Panc1 (cell line): ENCODE measurements around the gene MAP4K4. TPM values are rescaled to one million over a fixed set of nuclear protein-coding genes. Genes with fewer than 3 reads are reported as not detected.

Experiments used
- ATAC-seq: fragments of 200-7000 bp; cut with Tn5 transposase; 2 replicates; pipeline ENCODE4 v1.9.1; 2020; ENCODE audit warnings: mild to moderate bottlenecking, moderate library complexity
- BruUV-seq: library from RNA; stranded (reverse); fragments of 400-500 nt; replicated peaks from 2 replicates; lab custom pipeline; 2021; lab: Mats Ljungman, UMichigan
- CTCF ChIA-PET: fragments of 300-600 bp; sonication (Branson Sonifier 250); formaldehyde crosslinking; loops from one replicate; lab custom pipeline; 2022; ENCODE audit warnings: antibody characterized with exemption; lab: Charles Lee
- POLR2A ChIA-PET: fragments of 300-600 bp; sonication (Branson Sonifier 250); formaldehyde crosslinking; loops from one replicate; lab custom pipeline; 2022; ENCODE audit warnings: antibody characterized with exemption; lab: Charles Lee
- DNase-seq: peaks from one replicate; pipeline ENCODE4 v3.0.0-alpha.2; 2010; ENCODE audit warnings: low read depth, low spot score
- H3K27ac ChIP-seq: 2 replicates; pipeline ENCODE4 v1.5.1; 2011; ENCODE audit warnings: mild to moderate bottlenecking, low read length, inconsistent platforms
- H3K27me3 ChIP-seq: fragments of 200-500 bp; sonication (Bioruptor generic); 2 replicates; pipeline ENCODE4 v1.6.0; 2014; ENCODE audit warnings: low read length, inconsistent platforms; ENCODE audit not compliant: control insufficient read depth, insufficient read depth
- H3K36me3 ChIP-seq: fragments of 200-500 bp; sonication (Bioruptor generic); 2 replicates; pipeline ENCODE4 v1.5.1; 2014; ENCODE audit warnings: inconsistent platforms, mild to moderate bottlenecking, low read length, moderate library complexity; ENCODE audit not compliant: control insufficient read depth, insufficient read depth
- H3K4me1 ChIP-seq: 2 replicates; pipeline ENCODE4 v1.5.1; 2011; ENCODE audit warnings: inconsistent platforms, mild to moderate bottlenecking, low read length, moderate library complexity; ENCODE audit not compliant: control insufficient read depth, insufficient read depth
- H3K4me3 ChIP-seq, 2 experiments: 2 replicates each; pipeline ENCODE4 v1.5.1; 2011 to 2012; ENCODE audit warnings: low read depth in 2 of 2, low read length in 2 of 2, mild to moderate bottlenecking in 2 of 2, inconsistent platforms in 1 of 2, moderate library complexity in 1 of 2
- H3K9me3 ChIP-seq: fragments of 200-500 bp; sonication (Bioruptor generic); 2 replicates; pipeline ENCODE4 v1.5.1; 2014; ENCODE audit warnings: low read depth, mild to moderate bottlenecking, inconsistent platforms, low read length, moderate library complexity; ENCODE audit not compliant: control insufficient read depth, insufficient read depth
- POLR2AphosphoS5 ChIP-seq: IDR thresholded peaks from 2 replicates; pipeline ENCODE4 v1.6.1; 2012; ENCODE audit warnings: mild to moderate bottlenecking, low read depth, low read length, moderate library complexity
- SIN3A ChIP-seq: IDR thresholded peaks from 2 replicates; pipeline ENCODE4 v1.6.1; 2012; ENCODE audit warnings: low read depth, mild to moderate bottlenecking, low read length, moderate library complexity, borderline replicate concordance; ENCODE audit not compliant: insufficient read depth
- TCF7L2 ChIP-seq: IDR thresholded peaks from 2 replicates; pipeline ENCODE4 v1.6.1; 2011; ENCODE audit warnings: mild to moderate bottlenecking, low read depth, low read length, inconsistent platforms
- in situ Hi-C: cut with HindIII; loops from 2 replicates; pipeline ENCODE4 v1.10.0; 2016; ENCODE audit warnings: low sequenced_read_pairs, low pct_unique_long_range_greater_than_20kb
- intact Hi-C: fragments of 100-400 bp; cut with micrococcal nuclease; formaldehyde crosslinking; loops from one replicate; pipeline ENCODE4 v1.10.0; 2022; ENCODE audit not compliant: unreplicated experiment
- total RNA-seq: library from RNA; stranded (reverse); gene quantifications from one replicate; pipeline ENCODE4 v1.2.1, GENCODE V29; 2021; ENCODE audit not compliant: unreplicated experiment
- TF ChIP-seq, protein P1 (sequence below), 2 experiments: IDR thresholded peaks; 2 replicates each; pipeline ENCODE4 v1.6.1; 2011 to 2012; ENCODE audit warnings: low read depth in 2 of 2, control low read depth in 1 of 2, low read length in 1 of 2, mild to moderate bottlenecking in 1 of 2, moderate library complexity in 1 of 2; ENCODE audit not compliant: insufficient read depth in 1 of 2
- TF ChIP-seq, protein P2 (sequence below): fragments of 450-650 bp; IDR thresholded peaks from 2 replicates; pipeline ENCODE4 v1.5.1; 2017; ENCODE audit warnings: mild to moderate bottlenecking

The MAP4K4 gene
- total RNA-seq, 1 experiment from 2014 or later, result 68.5 TPM

DNA sequence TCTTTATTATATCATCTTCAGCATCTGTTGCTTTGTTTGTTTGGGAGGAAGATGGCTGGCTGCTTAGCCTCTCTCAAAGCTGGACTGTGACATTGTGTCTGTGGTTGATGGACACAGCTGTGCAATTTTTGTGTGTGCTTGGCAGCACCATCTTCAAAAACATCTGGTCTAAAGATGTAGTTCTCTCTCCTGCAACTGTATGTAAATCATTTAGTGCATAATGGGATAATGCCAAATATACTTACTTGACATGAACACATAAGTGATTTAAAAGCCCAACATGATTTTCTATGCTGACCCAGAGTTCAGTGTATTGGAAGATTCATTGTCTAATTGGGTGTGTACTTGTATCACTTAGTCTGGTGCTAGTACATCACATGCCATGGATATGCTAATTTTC, 112.2 kb downstream of the MAP4K4 start:
- intact Hi-C loops (no loop called here), in situ Hi-C loops (no loop called here)
- no TSS peak for BruUV-seq

DNA sequence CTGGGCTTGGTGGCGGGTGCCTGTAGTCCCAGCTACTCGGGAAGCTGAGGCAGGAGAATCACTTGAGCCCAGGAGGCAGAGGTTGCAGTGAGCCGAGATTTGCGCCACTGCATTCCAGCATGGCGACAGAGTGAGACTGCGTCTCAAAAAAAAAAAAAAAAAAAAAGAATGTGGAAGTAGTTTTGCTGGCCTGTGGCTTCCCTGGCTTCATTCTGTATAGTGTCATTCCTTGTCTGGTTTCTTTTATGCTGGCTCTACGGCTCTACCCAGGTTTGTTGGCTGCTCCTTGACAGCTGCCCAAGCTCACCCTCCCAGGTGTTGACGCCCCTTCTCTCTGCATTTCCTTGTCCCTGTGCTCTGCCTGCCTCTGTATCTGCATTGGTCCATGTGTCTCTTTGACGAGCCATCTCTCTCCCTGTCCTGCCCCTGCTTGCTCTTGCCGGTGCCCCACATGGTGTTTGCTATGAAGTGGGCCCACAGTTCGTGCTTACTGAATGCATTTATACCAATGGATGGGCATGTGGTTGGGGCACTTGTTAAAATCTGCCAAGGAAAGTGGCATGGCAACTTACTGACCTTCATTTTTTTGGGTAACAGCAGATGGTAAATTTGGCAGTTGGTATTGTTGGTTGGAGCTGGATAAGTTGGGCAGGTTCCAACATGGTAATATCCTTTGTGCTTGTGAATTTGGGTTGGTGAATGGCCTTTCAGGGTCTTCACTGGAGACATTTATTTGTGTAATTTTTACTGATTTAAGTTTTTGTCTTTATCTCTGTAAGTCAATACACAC, 113.9 kb downstream of the MAP4K4 start:
- ChIA-PET POLR2A (no interaction called here), CTCF (no interaction called here)
- DNase-seq (no peak), ATAC-seq (no peak)
- TF ChIP-seq POLR2AphosphoS5 (no peak), SIN3A (no peak), TCF7L2 (no peak)
- TF ChIP-seq, protein P1, sequence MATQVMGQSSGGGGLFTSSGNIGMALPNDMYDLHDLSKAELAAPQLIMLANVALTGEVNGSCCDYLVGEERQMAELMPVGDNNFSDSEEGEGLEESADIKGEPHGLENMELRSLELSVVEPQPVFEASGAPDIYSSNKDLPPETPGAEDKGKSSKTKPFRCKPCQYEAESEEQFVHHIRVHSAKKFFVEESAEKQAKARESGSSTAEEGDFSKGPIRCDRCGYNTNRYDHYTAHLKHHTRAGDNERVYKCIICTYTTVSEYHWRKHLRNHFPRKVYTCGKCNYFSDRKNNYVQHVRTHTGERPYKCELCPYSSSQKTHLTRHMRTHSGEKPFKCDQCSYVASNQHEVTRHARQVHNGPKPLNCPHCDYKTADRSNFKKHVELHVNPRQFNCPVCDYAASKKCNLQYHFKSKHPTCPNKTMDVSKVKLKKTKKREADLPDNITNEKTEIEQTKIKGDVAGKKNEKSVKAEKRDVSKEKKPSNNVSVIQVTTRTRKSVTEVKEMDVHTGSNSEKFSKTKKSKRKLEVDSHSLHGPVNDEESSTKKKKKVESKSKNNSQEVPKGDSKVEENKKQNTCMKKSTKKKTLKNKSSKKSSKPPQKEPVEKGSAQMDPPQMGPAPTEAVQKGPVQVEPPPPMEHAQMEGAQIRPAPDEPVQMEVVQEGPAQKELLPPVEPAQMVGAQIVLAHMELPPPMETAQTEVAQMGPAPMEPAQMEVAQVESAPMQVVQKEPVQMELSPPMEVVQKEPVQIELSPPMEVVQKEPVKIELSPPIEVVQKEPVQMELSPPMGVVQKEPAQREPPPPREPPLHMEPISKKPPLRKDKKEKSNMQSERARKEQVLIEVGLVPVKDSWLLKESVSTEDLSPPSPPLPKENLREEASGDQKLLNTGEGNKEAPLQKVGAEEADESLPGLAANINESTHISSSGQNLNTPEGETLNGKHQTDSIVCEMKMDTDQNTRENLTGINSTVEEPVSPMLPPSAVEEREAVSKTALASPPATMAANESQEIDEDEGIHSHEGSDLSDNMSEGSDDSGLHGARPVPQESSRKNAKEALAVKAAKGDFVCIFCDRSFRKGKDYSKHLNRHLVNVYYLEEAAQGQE (IDR thresholded peaks at IDR 0.05; ENCODE audit: insufficient read depth in 1 of 2, low read depth in 2 of 2, low read length in 1 of 2), result no peak
- TF ChIP-seq, protein P2, sequence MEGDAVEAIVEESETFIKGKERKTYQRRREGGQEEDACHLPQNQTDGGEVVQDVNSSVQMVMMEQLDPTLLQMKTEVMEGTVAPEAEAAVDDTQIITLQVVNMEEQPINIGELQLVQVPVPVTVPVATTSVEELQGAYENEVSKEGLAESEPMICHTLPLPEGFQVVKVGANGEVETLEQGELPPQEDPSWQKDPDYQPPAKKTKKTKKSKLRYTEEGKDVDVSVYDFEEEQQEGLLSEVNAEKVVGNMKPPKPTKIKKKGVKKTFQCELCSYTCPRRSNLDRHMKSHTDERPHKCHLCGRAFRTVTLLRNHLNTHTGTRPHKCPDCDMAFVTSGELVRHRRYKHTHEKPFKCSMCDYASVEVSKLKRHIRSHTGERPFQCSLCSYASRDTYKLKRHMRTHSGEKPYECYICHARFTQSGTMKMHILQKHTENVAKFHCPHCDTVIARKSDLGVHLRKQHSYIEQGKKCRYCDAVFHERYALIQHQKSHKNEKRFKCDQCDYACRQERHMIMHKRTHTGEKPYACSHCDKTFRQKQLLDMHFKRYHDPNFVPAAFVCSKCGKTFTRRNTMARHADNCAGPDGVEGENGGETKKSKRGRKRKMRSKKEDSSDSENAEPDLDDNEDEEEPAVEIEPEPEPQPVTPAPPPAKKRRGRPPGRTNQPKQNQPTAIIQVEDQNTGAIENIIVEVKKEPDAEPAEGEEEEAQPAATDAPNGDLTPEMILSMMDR, result no peak
- no peak overlapping the region for H3K27ac ChIP-seq
- intact Hi-C loops (no loop called here), in situ Hi-C loops (no loop called here)
- no peaks in the 10 kb centered on the region for H3K36me3 ChIP-seq
- no peak overlapping the region for H3K4me3 ChIP-seq
- no peaks in the 10 kb centered on the region for H3K4me1 ChIP-seq
- no TSS peak for BruUV-seq
- H3K27me3 ChIP-seq, result no peaks in the 10 kb centered on the region
- no peaks in the 10 kb centered on the region for H3K9me3 ChIP-seq

More for the DNA sequence above, 112.2 kb downstream of the MAP4K4 start:
- peaks cover 8% of the 10 kb centered on the region for H3K4me1 ChIP-seq
- no peak overlapping the region for H3K27ac ChIP-seq
- CTCF ChIA-PET, result no interaction called here
- POLR2A ChIA-PET, result no interaction called here
- no peaks in the 10 kb centered on the region for H3K36me3 ChIP-seq
- no peak for DNase-seq
- H3K9me3 ChIP-seq, result no peaks in the 10 kb centered on the region
- no peaks in the 10 kb centered on the region for H3K27me3 ChIP-seq
- TF ChIP-seq, protein P1 (IDR thresholded peaks at IDR 0.05; ENCODE audit: insufficient read depth in 1 of 2, low read depth in 2 of 2, low read length in 1 of 2), result no peak
- no peak for TF ChIP-seq SIN3A
- ATAC-seq, result no peak
- H3K4me3 ChIP-seq, result no peak overlapping the region
